Kidney (tissue), 14 donors: ENCODE measurements around the gene FAM89B. TPM values are rescaled to one million over a fixed set of nuclear protein-coding genes. Genes with fewer than 3 reads are reported as not detected.
A peak's percentile ranks its signal among the peaks of the same experiment; 100 is the strongest.

Source experiments
- DNase-seq, 5 donors: peaks; one replicate each; pipeline ENCODE4 v3.0.0-alpha.2; 2013 to 2020
- FAIRE-seq: peaks from 2 replicates; lab custom pipeline; 2012; peaks lifted over from hg19 to GRCh38; lab: Jason Lieb, UNC
- H3K27ac ChIP-seq, 2 donors: one replicate each; pipeline ENCODE4 v1.7.0; 2013; ENCODE audit warnings: low read depth in 2 of 2, low read length in 2 of 2, inconsistent platforms in 1 of 2
- H3K27me3 ChIP-seq: one replicate; pipeline ENCODE4 v1.7.1; 2013; ENCODE audit warnings: low read length, inconsistent platforms; ENCODE audit not compliant: control insufficient read depth, insufficient read depth
- H3K36me3 ChIP-seq, 3 donors: one replicate each; pipeline versions ENCODE4 v1.7.0 to v1.7.1; 2013; ENCODE audit warnings: low read length in 3 of 3, control low read depth in 1 of 3, inconsistent platforms in 1 of 3; ENCODE audit not compliant: insufficient read depth in 3 of 3, control insufficient read depth in 2 of 3
- H3K4me1 ChIP-seq, 3 donors: one replicate each; pipeline versions ENCODE4 v1.7.0 to v1.7.1; 2013; ENCODE audit warnings: low read length in 3 of 3, inconsistent platforms in 1 of 3, low read depth in 1 of 3; ENCODE audit not compliant: control insufficient read depth in 2 of 3, insufficient read depth in 2 of 3
- H3K4me3 ChIP-seq, 3 donors: one replicate each; pipeline versions ENCODE4 v1.7.0 to v1.8.1; 2013; ENCODE audit warnings: low read length in 3 of 3, control low read depth in 1 of 3, inconsistent platforms in 1 of 3
- H3K9ac ChIP-seq, 3 donors: one replicate each; pipeline versions ENCODE4 v1.7.0 to v1.7.1; 2013; ENCODE audit warnings: low read length in 3 of 3, control low read depth in 1 of 3, inconsistent platforms in 1 of 3
- H3K9me3 ChIP-seq, 3 donors: one replicate each; pipeline versions ENCODE4 v1.7.0 to v1.7.1; 2013; ENCODE audit warnings: low read length in 3 of 3, control low read depth in 1 of 3, inconsistent platforms in 1 of 3; ENCODE audit not compliant: control insufficient read depth in 2 of 3, insufficient read depth in 1 of 3
- CTCF ChIP-seq: IDR thresholded peaks from 3 replicates; pipeline ENCODE4 v1.5.1; 2012; ENCODE audit warnings: mild to moderate bottlenecking, moderate library complexity, borderline replicate concordance; ENCODE audit not compliant: insufficient read depth; ENCODE audit errors: extremely low read depth
- intact Hi-C: fragments of 100-400 bp; cut with DNase I; formaldehyde crosslinking; loops from one replicate; pipeline ENCODE4 v1.11.1; 2022
- polyA plus RNA-seq: library from polyadenylated mRNA; stranded (reverse); fragments of 350-450 nt; fragmentation: Illumina TruSeq; extraction: RNeasy Lipid Tissue Mini Kit (QIAGEN cat#74804); gene quantifications from one replicate; pipeline ENCODE4 v1.2.3, GENCODE V29; 2014; ENCODE audit warnings: low read depth, low replicate concordance; ENCODE audit not compliant: insufficient read depth
- total RNA-seq: library from RNA; stranded (reverse); fragmentation: NEBNext Ultra II Directional; extraction: Animal tissue kit (Norgen Biotek cat#: 25700); gene quantifications from one replicate; pipeline ENCODE4 v1.2.1, GENCODE V29; 2021
- donor health status: control.
- donor health status: control.
- donor health status: control.
- donor health status: control.
- donor health status: control.
- donor health status: DM: yes; HTN: yes; CAD: no.
- donor health status: Normal renal cell carcinoma (clear cell type).

FAM89B gene
- total and polyA plus RNA-seq, 2 donors from 2014 or later, result 33.5 to 36.7 TPM

DNA sequence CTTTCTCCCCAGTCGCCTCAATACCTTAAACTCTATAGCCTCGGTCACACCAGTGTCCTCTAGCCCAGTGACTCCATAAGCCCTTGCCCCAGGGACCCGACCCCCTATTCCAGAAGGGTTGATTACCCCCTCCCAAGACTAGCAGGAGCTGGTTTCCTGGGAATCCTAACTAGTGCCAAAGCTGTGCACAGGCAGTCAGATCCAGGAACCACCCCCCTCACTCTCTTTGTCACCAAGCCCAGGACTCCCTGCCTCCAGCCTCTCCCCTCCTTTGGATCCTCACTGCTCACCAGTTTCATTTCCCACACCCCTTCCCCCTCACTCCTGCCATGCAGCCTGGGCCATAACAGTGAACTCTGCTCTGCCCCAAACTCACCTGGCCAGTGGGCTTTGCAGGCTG is 23.9 kb upstream of the FAM89B start:
- no peak for TF ChIP-seq CTCF
- intact Hi-C loops, result no loop called here
- no peak for DNase-seq
- Histone ChIP-seq H3K27ac (no peak overlapping the region), H3K4me3 (no peak overlapping the region), H3K9me3 (no peaks in the 10 kb centered on the region), H3K36me3 (peaks cover 0 to 2% (median 0%) of the 10 kb centered on the region in 3 donors), H3K4me1 (peaks cover 0 to 20% (median 4%) of the 10 kb centered on the region in 3 donors), H3K27me3 (no peaks in the 10 kb centered on the region), H3K9ac (no peak overlapping the region)
- no peak for FAIRE-seq

DNA sequence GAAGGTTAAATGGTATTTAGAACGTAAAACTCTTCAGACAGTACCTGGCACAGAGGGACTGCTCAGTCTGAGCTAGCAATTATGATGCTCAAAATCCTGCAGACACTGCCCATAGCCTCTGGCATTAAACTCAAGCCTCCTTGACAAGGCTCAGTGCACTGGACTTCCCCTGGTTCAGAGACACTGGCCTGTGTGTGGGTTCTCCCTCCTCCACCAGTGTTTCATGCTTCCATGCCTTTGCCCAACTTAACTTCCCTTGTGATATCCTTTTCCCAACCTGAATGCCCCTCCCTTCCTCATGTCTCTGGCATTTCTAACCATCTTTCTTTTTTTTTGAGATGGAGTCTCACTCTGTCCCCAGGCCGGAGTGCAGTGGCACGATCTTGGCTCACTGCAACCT is 23.2 kb upstream of the FAM89B start:
- TF ChIP-seq CTCF, result no peak
- intact Hi-C loops, result no loop called here
- FAIRE-seq (no peak), DNase-seq (no peak)
- no peaks in the 10 kb centered on the region for H3K27me3 ChIP-seq
- no peaks in the 10 kb centered on the region for H3K9me3 ChIP-seq
- peaks cover 0 to 2% (median 0%) of the 10 kb centered on the region in 3 donors for H3K36me3 ChIP-seq
- no peak overlapping the region for H3K4me3 ChIP-seq
- H3K9ac ChIP-seq, result no peak overlapping the region
- H3K4me1 ChIP-seq, result peaks cover 0 to 20% (median 4%) of the 10 kb centered on the region in 3 donors
- no peak overlapping the region for H3K27ac ChIP-seq

DNA sequence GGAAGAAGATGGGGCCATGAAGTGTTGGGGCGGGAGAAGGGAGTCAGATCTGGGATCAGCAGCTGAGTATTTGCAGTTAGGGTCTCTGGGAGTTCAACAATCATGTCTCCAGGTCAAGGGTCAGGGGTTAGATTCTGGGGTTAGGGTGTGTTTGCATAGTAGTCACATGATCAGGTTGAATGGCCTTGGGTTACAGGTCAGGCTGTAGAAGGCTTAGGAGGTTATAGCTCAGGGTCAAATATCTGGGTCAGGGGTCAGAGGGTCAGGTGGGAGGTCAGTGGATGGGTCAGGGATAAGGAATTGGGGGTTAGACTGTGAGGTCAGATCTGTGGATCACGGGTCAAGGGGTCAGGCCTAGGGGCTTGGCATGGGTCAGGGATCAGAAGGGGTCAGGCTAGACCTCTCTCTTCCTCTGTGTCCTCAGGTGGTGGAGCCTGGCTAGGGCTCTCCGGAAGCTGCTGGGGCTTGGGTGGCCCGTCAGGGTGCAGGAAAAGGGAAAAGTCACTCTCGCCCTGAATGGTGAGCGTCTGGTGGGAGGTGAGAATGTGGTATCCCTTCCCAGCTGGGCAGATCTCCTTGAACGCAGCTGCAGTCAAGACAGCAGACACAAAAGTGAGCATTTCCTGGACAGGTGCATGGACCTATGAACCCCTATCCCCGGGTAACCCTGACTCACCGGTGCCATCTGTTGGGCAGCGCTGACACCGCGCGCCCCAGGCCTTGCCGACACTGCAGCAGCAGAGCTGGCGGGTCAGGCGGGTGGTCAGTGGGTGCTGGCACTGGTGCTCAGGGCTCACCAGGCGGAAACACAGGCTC is 20.6 kb upstream of the FAM89B start:
- H3K27ac ChIP-seq, result peak overlapping the region in 1 of 2 donors; percentile 79
- no peak for FAIRE-seq
- TF ChIP-seq CTCF, result peak; percentile 70
- peaks cover 0 to 2% (median 0%) of the 10 kb centered on the region in 3 donors for H3K36me3 ChIP-seq
- intact Hi-C loops, result no loop called here
- DNase-seq, result peak; percentile 45 to 83 (median 55)
- no peaks in the 10 kb centered on the region for H3K27me3 ChIP-seq
- H3K4me1 ChIP-seq, result peaks cover 0 to 31% (median 4%) of the 10 kb centered on the region in 3 donors
- no peaks in the 10 kb centered on the region for H3K9me3 ChIP-seq
- no peak overlapping the region for H3K9ac ChIP-seq
- peak overlapping the region in 1 of 3 donors; percentile 32 for H3K4me3 ChIP-seq
